LHCN-M2 (cell line): ENCODE data around the gene IL37. TPM values are rescaled to one million over a fixed set of nuclear protein-coding genes. Genes with fewer than 3 reads are reported as not detected.
"Not testable (repeated sequence)": the region's sequence is repeated elsewhere in the genome, so short reads cannot be mapped to it uniquely, and the experiment has no call there.

Experiments
- DNase-seq: peaks from one replicate; pipeline ENCODE4 v3.0.0-alpha.2; 2012; ENCODE audit warnings: low read depth
- total RNA-seq: library from RNA; depleted of rRNA; stranded (reverse); fragments of >200 nt; gene quantifications from 2 replicates; pipeline ENCODE4 v1.2.3, GENCODE V29; 2014

IL37 gene
- total RNA-seq, 1 experiment from 2014 or later: 0.75 TPM

DNA sequence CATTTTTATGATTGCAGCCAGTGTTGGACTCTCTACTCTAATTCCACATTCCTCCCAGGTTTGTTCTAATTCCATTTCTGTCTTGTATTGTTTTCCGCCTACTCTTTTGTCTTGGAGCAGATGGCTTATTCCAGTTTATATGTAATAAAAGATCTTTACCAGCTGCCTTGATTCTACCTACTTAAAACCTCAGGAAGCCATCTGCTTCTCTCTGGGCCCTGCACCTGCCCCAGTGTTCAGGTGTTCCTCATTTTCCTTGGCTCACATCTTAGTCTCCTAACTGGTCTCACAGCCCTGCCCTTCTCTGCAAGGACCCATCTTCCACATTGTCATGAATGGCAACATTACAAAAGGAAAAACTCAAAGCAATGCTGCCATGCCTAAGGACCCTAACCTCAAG, 21.0 kb upstream of the IL37 start:
- no peak for DNase-seq

DNA sequence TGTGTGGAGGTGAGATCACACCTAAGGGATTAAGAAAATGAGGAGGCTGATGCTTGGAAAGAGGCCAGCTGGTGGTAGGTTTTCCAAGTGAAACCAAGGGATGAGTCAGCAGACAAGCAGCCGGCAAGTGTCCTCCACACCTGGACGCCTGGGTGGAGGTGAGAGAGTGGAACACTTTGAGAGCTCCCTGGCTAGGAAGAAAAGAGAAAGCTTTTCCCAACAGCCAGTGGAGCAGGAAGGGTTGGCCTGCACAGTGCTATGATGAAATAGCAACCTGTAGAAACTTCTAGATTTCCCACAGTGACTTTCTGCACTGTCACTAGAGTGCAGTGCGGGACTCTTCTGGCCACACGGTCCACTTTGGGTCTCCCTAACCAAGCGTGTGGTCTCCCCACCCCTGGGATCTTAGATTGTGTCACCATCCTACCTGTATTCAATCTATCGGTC, 19.6 kb upstream of the IL37 start:
- no peak for DNase-seq

DNA sequence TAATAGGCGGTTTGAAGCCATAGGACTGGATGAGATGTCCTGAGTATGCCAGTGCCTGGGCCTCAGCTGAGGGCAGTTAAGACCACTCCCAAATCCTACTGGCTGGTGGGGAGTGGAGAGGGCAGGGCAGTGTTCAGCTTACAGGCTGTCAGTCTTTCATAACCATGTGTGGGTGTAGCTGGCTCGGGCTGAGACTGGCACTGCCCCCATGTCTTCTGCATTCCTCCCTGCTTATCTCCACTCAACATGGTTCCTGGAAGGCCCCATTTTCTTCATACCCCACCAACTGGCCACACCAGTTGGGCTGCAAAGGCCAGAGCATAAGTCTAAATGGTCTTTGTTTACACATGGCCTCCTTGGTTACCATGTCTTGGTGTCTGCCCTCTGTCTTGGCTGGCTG, 17.2 kb upstream of the IL37 start:
- DNase-seq: no peak

DNA sequence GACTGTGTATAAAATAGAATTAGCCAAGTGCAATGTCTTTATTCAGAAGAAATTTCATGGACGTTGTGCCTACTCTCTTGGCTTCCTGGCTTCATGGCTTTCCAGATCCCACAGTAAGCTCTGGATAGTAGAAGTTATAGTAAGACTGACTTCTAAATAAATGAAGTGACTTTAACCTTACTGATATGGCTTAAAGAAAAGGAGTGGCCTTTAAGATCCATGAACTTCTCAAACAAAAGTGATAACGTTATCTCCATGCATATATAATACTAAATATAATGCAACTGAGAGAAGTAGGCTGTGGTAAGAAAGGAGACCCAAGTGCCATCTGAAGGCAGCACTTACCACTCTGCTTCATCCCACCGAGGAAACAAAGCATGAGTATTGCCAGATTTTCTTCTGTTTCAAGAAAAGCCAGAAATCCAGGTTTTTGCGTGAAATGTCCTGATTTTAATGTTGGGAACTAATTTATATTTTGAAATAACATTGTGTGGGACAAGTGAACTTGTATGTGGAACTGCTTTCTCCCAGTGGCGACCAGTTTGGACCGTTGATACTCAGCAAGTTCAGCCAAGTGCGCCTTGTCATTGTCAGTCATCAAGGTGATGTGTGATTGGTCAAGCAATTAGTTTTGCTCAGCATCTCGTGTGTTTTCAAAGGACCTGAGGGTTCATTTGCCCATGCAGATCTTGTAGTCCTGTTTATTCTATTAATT, 13.9 kb upstream of the IL37 start:
- DNase-seq: no peak

DNA sequence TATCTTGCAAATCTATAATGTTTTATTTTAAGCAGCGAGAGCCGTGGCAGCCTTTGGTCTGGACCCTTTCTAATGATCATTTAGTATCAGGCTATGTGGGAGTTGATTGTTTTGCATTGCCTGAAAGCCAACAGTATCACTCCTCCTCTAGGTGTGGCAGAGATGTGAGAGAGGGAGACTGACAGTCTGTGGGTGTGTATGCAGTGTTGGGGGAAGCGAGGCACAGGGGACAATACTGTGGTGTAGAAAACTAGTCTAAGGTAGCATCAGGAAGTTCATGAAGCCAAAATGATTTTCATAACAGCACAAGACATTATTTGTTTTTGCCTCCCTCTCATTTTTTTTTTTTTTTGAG, 13.4 kb upstream of the IL37 start:
- DNase-seq: no peak

DNA sequence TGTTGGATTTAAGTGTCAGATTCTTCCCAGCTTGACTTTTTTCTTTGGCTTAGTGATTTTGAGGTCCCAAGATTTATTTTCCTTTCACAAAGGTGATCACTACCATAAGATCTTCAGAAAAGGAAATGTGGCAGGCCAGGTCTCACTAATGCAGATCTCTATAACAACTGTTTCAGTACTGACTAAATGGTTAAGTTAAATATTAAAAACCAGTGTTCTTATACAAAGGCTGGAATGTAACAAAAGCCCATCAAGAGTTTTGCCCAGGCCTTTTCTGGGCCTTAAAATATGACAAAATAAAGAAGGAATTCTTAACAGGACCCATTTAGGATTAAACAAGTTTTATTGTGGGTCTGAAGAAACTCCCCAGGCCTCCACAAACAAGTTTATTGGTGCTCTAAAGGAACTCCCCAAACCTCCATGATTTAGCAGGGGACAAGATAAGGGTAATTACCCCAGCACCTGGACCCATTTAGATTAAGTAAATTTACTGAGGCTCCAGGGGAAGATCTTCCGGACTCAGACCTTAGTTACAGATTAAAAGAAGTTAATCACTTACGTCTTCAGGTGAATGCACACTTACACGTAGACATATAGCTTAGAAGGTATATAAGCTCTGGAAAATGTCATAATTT, 9.4 kb upstream of the IL37 start:
- DNase-seq: not testable (repeated sequence)

DNA sequence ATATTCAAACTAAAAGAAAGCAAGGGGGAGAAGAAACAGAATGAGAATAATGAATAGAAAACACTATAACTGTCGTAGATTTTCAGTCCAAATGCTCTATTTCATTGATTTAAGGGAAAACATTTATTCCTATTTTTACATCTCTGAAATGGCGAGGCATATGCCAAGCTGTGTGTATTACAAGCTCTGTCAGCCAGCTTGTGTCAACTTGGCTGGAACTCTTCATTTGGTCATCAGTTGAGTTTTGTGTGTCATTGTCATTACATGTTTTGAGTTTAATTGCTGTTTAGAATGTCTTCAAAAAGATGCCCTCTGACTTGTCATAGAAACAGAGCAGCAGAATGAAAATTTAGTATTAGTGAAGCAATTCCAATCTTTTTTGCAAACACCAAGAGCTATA, 8.1 kb upstream of the IL37 start:
- no peak for DNase-seq

DNA sequence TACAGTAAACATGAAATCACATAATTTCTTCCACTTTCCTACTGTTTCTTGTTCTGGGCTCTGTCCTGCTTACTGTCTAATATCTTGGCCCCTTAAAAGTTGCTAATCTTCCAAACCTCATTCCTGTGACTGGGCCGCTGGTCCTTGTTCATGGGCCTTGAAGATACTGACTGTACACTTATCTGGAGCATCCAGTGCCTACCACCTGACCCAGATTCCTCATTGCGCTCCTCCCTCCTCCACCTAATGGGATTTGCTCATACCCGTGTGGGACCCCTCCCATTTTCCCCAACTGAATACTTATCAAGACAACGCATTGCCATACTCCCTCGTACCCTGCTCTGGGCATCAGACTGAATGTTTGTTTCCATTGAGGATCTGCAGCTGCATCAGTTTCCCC, 6.1 kb upstream of the IL37 start:
- no peak for DNase-seq

DNA sequence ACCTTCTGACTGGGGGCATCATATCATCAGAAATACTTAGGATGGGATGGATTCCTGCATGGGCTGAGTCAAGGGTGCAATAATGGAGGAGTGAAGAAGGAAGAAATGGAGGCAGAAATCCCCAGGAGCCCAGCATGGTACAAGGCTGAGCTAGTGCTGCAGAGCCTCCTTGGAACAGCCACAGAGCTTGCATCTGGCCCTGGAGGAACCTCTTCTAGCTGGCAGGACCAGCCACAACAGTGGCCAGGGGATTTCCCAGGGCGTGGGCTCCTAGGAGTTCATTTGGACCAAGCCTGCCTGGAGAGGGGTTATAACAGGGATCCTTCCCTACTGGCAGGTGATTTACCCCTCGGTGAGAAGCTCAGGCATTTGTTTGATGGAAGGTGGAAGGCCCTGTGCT, 4.7 kb upstream of the IL37 start:
- no peak for DNase-seq

DNA sequence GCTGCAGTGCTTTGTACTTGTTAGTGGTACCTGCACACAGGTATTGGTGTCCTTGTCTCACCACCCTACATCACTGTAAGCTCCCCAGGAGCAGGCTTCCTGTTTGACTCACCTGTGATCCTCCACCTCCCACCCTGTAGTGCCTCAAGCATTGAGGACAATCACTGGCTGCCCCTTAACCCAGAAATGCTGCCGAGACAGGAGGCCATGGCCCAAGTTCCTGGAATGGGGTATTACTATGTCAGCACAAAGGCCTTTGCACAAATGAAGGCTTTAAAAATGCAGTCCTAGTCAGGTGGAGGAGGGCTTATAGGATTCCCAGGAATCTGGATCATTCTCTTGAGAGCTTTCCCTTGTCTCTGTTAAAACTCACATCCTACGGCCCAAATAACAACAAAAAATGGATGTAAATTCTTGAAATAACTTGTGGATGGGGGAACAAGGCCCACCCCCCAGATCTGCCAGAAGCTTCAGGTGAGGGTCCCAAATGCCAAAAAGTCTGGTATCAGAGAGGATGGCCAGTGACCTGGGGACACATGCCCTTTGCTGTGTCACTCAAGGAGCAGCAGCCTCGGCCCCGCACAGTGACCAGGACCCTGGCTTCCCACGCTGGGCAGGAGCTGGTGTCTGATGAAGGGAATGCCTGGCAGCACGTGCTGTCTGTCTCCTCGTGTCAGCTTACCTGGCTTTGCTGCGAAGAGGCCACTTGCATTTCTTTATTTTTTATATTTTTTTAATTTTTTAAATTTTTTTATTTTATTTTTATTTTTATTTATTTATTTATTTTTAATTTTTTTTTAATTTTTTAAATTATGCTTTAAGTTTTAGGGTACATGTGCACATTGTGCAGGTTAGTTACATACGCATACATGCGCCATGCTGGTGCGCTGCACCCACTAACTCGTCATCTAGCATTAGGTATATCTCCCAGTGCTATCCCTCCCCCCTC, 3.7 kb upstream of the IL37 start:
- DNase-seq: no peak

DNA sequence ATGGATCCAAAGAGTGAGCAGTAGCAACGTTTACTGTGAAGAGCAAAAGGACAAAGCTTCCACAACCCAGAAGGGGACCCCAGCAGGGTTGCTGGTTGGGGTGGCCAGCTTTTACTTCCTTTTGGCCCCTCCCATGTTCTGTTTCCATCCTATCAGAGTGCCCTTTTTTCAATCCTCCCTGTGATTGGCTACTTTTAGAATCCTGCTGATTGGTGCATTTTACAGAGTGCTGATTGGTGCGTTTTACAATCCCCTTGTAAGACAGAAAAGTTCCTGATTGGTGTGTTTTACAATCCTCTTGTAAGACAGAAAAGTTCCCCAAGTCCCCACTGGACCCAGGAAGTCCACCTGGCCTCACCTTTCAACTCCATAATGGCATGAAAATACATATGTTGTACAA, 2.4 kb upstream of the IL37 start:
- DNase-seq: not testable (repeated sequence)

DNA sequence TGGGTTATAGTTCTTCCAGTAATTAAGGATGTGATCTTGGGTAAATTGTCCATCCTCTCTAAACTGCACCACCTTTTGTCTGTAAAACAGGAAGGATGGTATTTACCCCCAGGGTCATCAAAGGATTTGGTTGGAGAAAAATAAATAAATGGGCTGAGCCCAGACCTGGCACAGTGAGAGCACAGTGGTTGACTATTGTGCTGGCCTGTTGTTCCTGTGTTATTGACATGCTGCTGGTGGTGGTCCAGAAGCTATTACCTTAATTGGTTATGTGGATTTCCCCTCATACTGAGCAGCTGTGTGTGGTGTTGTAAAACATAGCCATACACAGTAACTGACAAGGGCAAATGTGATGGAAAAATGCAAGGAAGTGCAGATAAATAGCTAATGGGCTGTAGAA, 746 bp upstream of the IL37 start:
- peak; percentile 16 for DNase-seq

DNA sequence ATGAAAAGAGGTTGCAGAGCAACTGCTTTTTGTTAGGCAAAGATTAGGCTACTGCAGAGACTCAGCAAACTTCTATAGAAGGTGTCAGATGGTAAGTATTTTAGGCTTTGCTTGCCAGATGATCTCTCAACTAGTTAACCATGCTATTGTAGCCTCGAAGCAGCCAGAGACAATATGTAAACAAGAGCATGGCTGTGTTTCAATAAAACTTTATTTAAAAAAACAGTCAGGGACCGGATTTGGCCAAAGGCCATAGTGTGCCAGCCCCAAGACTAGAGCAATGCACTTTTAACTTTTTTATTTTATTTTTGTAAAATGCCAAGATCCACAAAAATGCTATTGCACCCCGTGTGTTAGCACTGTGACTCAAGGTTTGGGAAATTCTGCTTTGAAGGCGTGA, 1.4 kb downstream of the IL37 start:
- no peak for DNase-seq

DNA sequence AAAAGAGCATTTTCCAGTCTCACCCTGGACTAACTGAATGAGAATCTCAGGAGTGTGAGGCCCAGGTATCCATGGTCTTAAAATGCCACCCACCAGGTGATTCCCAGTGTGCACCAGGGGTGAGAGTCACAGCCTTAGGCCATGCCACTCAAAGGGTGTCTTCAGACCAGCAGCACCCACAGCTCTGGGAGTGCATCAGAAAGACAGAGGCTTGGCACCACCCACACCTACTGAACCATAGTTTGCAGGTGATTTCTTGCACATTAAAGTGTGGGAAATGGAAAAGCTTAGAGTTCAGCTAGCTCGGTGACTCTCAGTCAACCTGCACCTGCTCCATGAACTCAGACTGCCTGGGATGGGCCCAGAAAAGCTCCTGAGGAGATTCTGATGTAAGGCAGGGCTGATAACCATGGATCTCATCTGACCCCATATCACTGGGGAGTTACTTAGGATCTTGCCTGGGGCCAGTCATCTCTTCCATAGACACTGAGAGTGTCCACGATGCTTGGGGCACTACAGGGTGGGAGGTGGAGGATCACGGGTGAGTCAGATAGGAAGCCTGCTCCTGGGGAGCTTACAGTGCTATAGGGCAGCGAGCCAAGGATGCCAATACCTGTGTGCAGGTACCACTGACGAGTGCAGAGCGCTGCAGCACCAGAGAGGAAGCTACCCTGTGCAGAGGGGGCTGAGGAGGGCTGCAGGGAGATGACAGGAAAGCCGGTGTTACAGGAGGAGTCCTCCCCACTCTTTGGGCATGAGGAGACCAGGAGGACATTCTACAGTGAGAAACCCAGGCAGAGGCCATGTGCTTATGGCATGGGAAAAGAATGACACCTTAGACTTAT, 4.6 kb downstream of the IL37 start:
- DNase-seq: no peak

DNA sequence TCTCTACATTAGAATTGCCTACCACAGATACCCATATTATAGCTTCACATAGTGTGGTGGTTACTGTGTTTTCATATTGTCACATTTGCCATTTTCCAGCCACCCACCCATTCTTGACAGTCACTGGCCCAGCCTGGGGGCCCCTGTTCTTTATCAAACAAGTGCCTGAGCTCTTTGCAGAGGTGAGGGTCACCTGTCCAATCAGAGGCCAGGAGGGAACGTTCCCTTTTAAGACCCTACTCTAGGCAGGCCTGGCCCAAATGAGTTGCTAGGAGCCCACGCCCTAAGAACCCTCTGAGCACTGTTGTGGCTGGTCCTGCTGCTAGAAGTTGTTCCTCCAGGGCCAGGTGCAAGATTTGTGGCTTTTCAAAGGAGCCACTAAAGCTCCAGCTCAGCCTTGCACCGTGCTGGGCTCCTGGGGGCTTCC, 5.2 kb downstream of the IL37 start:
- DNase-seq: no peak

DNA sequence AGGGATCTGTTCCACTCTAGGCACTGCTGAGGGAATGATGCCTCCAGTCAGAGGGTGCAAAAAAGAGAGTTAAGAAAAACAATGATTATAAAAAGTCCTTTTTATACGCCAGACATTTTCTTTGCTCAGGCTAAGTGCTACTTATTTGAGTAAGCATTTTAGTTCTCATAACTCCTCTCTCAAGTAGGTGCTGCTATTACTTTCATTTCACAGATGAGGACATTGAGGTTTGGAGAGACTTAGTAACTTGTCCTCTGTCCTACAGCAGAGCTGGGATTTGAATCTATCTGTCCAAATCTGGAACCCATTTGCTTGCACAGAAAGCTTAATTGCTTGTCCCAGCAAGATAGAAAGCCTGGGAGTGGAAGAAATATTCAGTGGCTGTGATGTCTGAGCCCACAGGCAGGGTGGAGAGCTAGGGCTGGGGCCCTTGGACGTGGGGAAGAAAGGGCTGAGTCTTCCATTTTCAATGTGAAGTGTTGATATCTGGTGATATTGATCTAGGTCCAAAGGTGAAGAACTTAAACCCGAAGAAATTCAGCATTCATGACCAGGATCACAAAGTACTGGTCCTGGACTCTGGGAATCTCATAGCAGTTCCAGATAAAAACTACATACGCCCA, 5.8 kb downstream of the IL37 start:
- DNase-seq: no peak

DNA sequence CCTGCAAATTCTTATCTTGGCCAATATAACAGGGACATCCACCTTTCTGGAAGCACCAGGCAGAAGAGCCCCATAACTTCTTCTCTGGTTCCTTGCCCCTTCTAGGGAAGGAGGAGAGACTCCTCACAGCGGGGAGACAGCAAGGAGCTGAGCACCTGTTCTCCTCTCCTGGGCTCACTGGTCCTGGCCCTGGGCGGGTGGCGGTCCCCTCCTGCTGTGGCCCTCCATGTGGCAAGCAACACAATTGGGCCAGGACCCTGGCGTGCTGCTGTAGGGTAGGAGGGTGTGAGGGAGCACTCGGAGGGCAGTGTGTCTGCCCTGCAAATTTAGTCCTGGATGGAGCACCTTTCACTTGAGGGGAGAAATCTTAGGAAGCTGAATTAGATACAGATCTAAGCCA, 6.9 kb downstream of the IL37 start:
- DNase-seq: no peak

DNA sequence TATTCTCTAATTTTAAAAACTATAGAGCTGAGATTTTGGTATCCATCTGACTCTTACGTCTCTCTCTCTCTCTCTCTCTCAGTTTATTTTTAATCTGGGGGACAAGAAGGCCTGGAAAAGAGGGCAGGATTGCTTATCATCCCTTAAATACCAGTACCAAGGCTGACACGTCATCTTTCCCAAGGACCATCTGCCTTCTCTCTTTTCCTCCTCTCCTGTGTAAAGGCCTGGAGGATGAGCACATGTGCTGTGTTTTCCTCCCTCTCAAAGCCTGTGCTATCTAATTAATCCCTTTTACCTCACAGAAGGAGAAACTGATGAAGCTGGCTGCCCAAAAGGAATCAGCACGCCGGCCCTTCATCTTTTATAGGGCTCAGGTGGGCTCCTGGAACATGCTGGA, 7.3 kb downstream of the IL37 start:
- DNase-seq: no peak

DNA sequence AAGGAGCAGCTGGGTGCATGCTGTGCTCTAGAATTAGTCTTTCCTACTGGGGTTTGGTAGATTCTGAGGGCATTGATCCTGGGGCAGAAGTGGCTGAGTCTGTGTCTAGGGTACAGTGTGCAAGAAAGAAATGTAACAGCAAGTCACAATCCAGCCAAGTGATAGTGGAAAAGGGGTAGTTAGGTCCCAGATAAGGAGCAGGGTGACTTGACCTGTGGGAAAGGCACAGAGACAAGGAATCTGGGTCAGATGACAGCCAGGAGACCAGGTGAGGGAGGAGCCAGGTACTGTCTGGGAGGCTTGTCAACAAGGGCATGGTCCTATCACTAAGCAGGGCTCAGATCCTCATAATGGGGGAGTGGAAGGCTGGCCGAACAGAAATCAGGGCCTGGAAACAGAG, 8.1 kb downstream of the IL37 start:
- no peak for DNase-seq

DNA sequence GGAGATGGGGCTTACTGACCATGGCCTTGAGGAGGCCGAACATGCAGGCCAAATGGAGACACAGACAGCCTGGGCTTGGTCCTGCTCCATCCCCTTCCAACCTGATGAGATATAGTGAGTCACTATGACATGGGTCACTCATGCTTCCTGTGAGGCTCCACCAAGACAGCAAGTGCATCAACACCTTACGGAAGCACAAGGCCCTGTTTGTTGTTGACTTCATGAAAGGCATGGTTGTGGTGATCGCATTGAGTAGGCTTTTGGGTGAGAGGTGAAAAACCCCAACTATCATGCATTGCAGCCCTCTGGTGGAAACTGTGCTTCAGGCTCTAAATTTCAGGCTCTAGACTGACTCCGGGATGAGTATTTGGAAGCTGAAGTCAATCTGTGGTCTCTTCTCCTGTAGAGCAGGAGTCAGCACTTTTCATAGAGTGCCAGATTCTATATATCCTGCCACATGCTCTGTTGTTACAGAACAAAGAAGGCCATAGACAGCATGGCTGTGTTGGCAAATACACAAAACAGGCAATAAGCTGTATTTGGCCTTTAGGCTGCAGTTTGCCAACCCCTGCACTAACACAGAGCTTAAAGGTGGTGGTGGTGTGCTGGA, 10.1 kb downstream of the IL37 start:
- peak; percentile 6 for DNase-seq

DNA sequence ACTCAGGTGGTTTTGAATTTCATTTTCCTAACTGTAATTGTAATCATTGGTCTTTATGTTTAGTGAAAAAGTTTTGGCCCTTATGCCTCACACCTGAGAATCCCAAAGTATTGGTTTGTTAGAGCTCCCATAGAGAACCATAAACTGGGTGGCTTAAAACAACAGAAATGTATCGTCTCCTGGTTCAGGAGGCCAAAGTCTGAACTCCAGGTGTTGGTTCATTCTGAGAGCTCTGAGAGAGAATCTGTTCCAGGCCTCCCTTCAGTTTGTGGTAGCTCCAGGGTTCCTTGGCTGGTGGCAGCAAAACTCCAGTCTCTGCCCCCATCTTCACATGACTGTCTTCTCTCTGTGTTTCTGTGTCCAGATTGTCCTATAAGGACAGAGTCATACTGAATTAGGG, 11.0 kb downstream of the IL37 start:
- DNase-seq: no peak
